Testis (tissue), 3 donors: ENCODE data around the gene TMEM229A. TPM values are rescaled to one million over a fixed set of nuclear protein-coding genes. Genes with fewer than 3 reads are reported as not detected.
"Not testable (repeated sequence)": the region's sequence is repeated elsewhere in the genome, so short reads cannot be mapped to it uniquely, and the experiment has no call there.

Experiments used
- DNase-seq: peaks from one replicate; pipeline ENCODE4 v3.0.0-alpha.2; 2019
- H3K27ac ChIP-seq, 2 donors: fragments of 200-600 bp; sonication (generic); one replicate each; pipeline ENCODE4 v1.5.1; 2019
- H3K27me3 ChIP-seq: fragments of 200-600 bp; sonication (generic); one replicate; pipeline ENCODE4 v1.5.1; 2019
- H3K36me3 ChIP-seq: fragments of 200-600 bp; sonication (generic); one replicate; pipeline ENCODE4 v1.5.1; 2017; ENCODE audit warnings: low read depth; ENCODE audit errors: missing control alignments
- H3K4me1 ChIP-seq: fragments of 200-600 bp; sonication (generic); one replicate; pipeline ENCODE4 v1.5.1; 2019
- H3K4me3 ChIP-seq, 2 donors: fragments of 200-600 bp; sonication (generic); one replicate each; pipeline ENCODE4 v1.5.1; 2017 to 2019
- H3K9me3 ChIP-seq: fragments of 200-600 bp; sonication (generic); one replicate; pipeline ENCODE4 v1.5.1; 2017
- CTCF ChIP-seq, 3 experiments: fragments of 450-650 bp in 2 of 3; fragments of 200-600 bp in 1 of 3; sonication (generic) in 1 of 3; IDR thresholded peaks; one replicate each; pipeline ENCODE4 v1.5.1; 2016 to 2019; ENCODE audit warnings: antibody characterized with exemption in 3 of 3, mild to moderate bottlenecking in 2 of 3, moderate library complexity in 1 of 3
- POLR2A ChIP-seq: fragments of 450-650 bp; IDR thresholded peaks from one replicate; pipeline ENCODE4 v1.6.1; 2017; ENCODE audit warnings: antibody characterized with exemption, mild to moderate bottlenecking, moderate library complexity
- WGBS, 2 donors: methylation state at CpG; one replicate each; pipeline ENCODE4 v1.1.5; 2018; 5-methylcytosine and 5-hydroxymethylcytosine counted together
- intact Hi-C: fragments of 100-400 bp; cut with DNase I; formaldehyde crosslinking; loops from one replicate; pipeline ENCODE4 v1.15.1; 2023; ENCODE audit warnings: low total_unique reads
- polyA plus RNA-seq: library from polyadenylated mRNA; stranded (reverse); fragments of 350-450 nt; fragmentation: Illumina TruSeq; extraction: RNeasy Lipid Tissue Mini Kit (QIAGEN cat#74804); gene quantifications from one replicate; pipeline ENCODE4 v1.2.3, GENCODE V29; 2014; ENCODE audit warnings: low read depth, low replicate concordance; ENCODE audit not compliant: insufficient read depth
- total RNA-seq, 2 donors: library from RNA; depleted of rRNA; stranded (reverse); fragments of >200 nt; gene quantifications; one replicate each; pipeline ENCODE4 v1.2.3, GENCODE V29; 2016

Gene TMEM229A
- total and polyA plus RNA-seq, 3 donors from 2014 or later = 12.3 to 58.8 (median 51.0) TPM

GRCh38 chr7:124030964-124031363 is 1.9 kb downstream of the TMEM229A start:
- H3K27me3 ChIP-seq = no peaks in the 10 kb centered on the region
- intact Hi-C loops = no loop called here
- TF ChIP-seq CTCF (IDR thresholded peaks at IDR 0.05) = no peak
- TF ChIP-seq POLR2A = no peak

GRCh38 chr7:124029396-124030188 is 3.3 kb downstream of the TMEM229A start:
- Histone ChIP-seq H3K36me3 (no peaks in the 10 kb centered on the region), H3K4me1 (peaks cover 5% of the 10 kb centered on the region), H3K4me3 (no peak overlapping the region), H3K27ac (peak overlapping the region in 1 of 2 donors; percentile 46), H3K27me3 (no peaks in the 10 kb centered on the region), H3K9me3 (no peaks in the 10 kb centered on the region)
- WGBS, 2 donors = 74% methylated on average over 4 of the region's 4 CpGs
- no peak for TF ChIP-seq CTCF (IDR thresholded peaks at IDR 0.05)
- no peak for TF ChIP-seq POLR2A
- DNase-seq = no peak
- intact Hi-C loops = no loop called here

More at GRCh38 chr7:124030964-124031363, 1.9 kb downstream of the TMEM229A start:
- 45 to 53% methylated on average over 4 of the region's 4 CpGs for WGBS, 2 donors
- peak overlapping the region; percentile 80 to 86 for H3K27ac ChIP-seq
- DNase-seq = no peak
- no peaks in the 10 kb centered on the region for H3K36me3 ChIP-seq
- no peaks in the 10 kb centered on the region for H3K9me3 ChIP-seq
- peak overlapping the region in 1 of 2 donors; percentile 69 for H3K4me3 ChIP-seq
- H3K4me1 ChIP-seq = peaks cover 5% of the 10 kb centered on the region

- no peak overlapping the region for H3K27ac ChIP-seq
- 93 to 98% methylated on average over 1 of the region's 1 CpG for WGBS, 2 donors
- no peaks in the 10 kb centered on the region for H3K36me3 ChIP-seq
- H3K4me3 ChIP-seq = no peak overlapping the region
- H3K9me3 ChIP-seq = no peaks in the 10 kb centered on the region
- intact Hi-C loops = no loop called here
- TF ChIP-seq POLR2A (no peak), CTCF (IDR thresholded peaks at IDR 0.05) (no peak)
- H3K4me1 ChIP-seq = no peaks in the 10 kb centered on the region
- no peak for DNase-seq
- H3K27me3 ChIP-seq = no peaks in the 10 kb centered on the region
Measured at GRCh38 chr7:124027236-124027635, 5.6 kb downstream of the TMEM229A start.

- WGBS, 2 donors = 81 to 96% methylated on average over 3 of the region's 3 CpGs
- H3K4me1 ChIP-seq, H3K4me3 ChIP-seq, H3K27ac ChIP-seq, H3K36me3 ChIP-seq, DNase-seq, H3K9me3 ChIP-seq, intact Hi-C loops, H3K27me3 ChIP-seq: not testable (repeated sequence)
Measured at GRCh38 chr7:124024329-124024728, 8.5 kb downstream of the TMEM229A start.

GRCh38 chr7:124022551-124022950 is 10.3 kb downstream of the TMEM229A start:
- no peak for TF ChIP-seq POLR2A
- TF ChIP-seq CTCF (IDR thresholded peaks at IDR 0.05) = no peak
- Histone ChIP-seq H3K27me3 (no peaks in the 10 kb centered on the region), H3K9me3 (no peaks in the 10 kb centered on the region), H3K36me3 (no peaks in the 10 kb centered on the region), H3K4me1 (no peaks in the 10 kb centered on the region), H3K27ac (no peak overlapping the region), H3K4me3 (no peak overlapping the region)
- intact Hi-C loops = no loop called here
- no peak for DNase-seq
- WGBS, 2 donors = 50 to 67% methylated on average over 1 of the region's 1 CpG
